ENCODE results near the gene SLC35F6. TPM values are rescaled to one million over a fixed set of nuclear protein-coding genes. Genes with fewer than 3 reads are reported as not detected.
"Not testable (repeated sequence)": the region's sequence is repeated elsewhere in the genome, so short reads cannot be mapped to it uniquely, and the experiment has no call there.

The SLC35F6 gene
- total and polyA plus RNA-seq, 9 donors = 11.1 to 53.5 (median 26.8) TPM

GRCh38 chr2:26811261-26811660 lies 47.2 kb downstream of the SLC35F6 start:
- Histone ChIP-seq H3K4me3 (no peak overlapping the region), H3K4me1 (ENCODE audit: insufficient read depth) (no peaks in the 10 kb centered on the region), H3K36me3 (no peaks in the 10 kb centered on the region), H3K27ac (no peak overlapping the region), H3K27me3 (no peaks in the 10 kb centered on the region), H3K9me3 (no peaks in the 10 kb centered on the region)
- no peak for DNase-seq
- intact Hi-C loops (cut with DNase I) = no loop called here
- TF ChIP-seq POLR2A (IDR thresholded peaks at IDR 0.05) (no peak), CTCF (IDR thresholded peaks at IDR 0.05) (no peak), EP300 (IDR thresholded peaks at IDR 0.05) (no peak)
- 81 to 85% (median 83%) methylated on average over 8 of the region's 8 CpGs for WGBS, 3 donors

GRCh38 chr2:26811791-26812694 lies 48.0 kb downstream of the SLC35F6 start:
- H3K9me3 ChIP-seq = no peaks in the 10 kb centered on the region
- no peaks in the 10 kb centered on the region for H3K4me1 ChIP-seq (ENCODE audit: insufficient read depth)
- intact Hi-C loops (cut with DNase I) = no loop called here
- no peaks in the 10 kb centered on the region for H3K27me3 ChIP-seq
- H3K36me3 ChIP-seq = no peaks in the 10 kb centered on the region
- no peak overlapping the region for H3K4me3 ChIP-seq
- DNase-seq = no peak
- TF ChIP-seq POLR2A (IDR thresholded peaks at IDR 0.05) (no peak), CTCF (IDR thresholded peaks at IDR 0.05) (no peak), EP300 (IDR thresholded peaks at IDR 0.05) (no peak)
- H3K27ac ChIP-seq = no peak overlapping the region
- WGBS, 3 donors = 69 to 74% (median 71%) methylated on average over 14 of the region's 14 CpGs

GRCh38 chr2:26812731-26813130 lies 48.6 kb downstream of the SLC35F6 start:
- DNase-seq = no peak
- 85 to 91% (median 86%) methylated on average over 3 of the region's 3 CpGs for WGBS, 3 donors
- Histone ChIP-seq H3K27me3 (no peaks in the 10 kb centered on the region), H3K9me3 (no peaks in the 10 kb centered on the region), H3K4me1 (ENCODE audit: insufficient read depth) (no peaks in the 10 kb centered on the region), H3K27ac (no peak overlapping the region), H3K36me3 (no peaks in the 10 kb centered on the region), H3K4me3 (no peak overlapping the region)
- intact Hi-C loops (cut with DNase I) = no loop called here
- TF ChIP-seq CTCF (IDR thresholded peaks at IDR 0.05) (no peak), POLR2A (IDR thresholded peaks at IDR 0.05) (no peak), EP300 (IDR thresholded peaks at IDR 0.05) (no peak)

- H3K9me3 ChIP-seq; H3K4me1 ChIP-seq (ENCODE audit: insufficient read depth); H3K27ac ChIP-seq; intact Hi-C loops (cut with DNase I); H3K4me3 ChIP-seq; DNase-seq; H3K27me3 ChIP-seq; H3K36me3 ChIP-seq: not testable (repeated sequence)
- whole genome bisulfite sequencing, 3 donors = 92 to 98% (median 93%) methylated on average over 41 to 52 of the region's 52 CpGs
These were observed 50.1 kb downstream of the SLC35F6 start for GRCh38 chr2:26814072-26814765.

GRCh38 chr2:26816893-26817292 lies 52.8 kb downstream of the SLC35F6 start:
- TF ChIP-seq CTCF (IDR thresholded peaks at IDR 0.05) (no peak), POLR2A (IDR thresholded peaks at IDR 0.05) (no peak), EP300 (IDR thresholded peaks at IDR 0.05) (no peak)
- 47 to 62% (median 61%) methylated on average over 3 of the region's 3 CpGs for WGBS, 3 donors
- Histone ChIP-seq H3K36me3 (no peaks in the 10 kb centered on the region), H3K9me3 (no peaks in the 10 kb centered on the region), H3K4me1 (ENCODE audit: insufficient read depth) (no peaks in the 10 kb centered on the region), H3K27ac (no peak overlapping the region), H3K27me3 (no peaks in the 10 kb centered on the region), H3K4me3 (no peak overlapping the region)
- DNase-seq = no peak
- intact Hi-C loops (cut with DNase I) = no loop called here

All from ovary (tissue), 9 donors.